ENCODE measurements around the gene MMP14. TPM values are rescaled to one million over a fixed set of nuclear protein-coding genes. Genes with fewer than 3 reads are reported as not detected.

MMP14 gene
- total and polyA plus RNA-seq, 9 of the 15 experiments (the other 6 are each of a cell fraction or from before 2014, with no cell fraction given): 0.36 to 5.8 (median 1.3) TPM; not detected in 2

DNA sequence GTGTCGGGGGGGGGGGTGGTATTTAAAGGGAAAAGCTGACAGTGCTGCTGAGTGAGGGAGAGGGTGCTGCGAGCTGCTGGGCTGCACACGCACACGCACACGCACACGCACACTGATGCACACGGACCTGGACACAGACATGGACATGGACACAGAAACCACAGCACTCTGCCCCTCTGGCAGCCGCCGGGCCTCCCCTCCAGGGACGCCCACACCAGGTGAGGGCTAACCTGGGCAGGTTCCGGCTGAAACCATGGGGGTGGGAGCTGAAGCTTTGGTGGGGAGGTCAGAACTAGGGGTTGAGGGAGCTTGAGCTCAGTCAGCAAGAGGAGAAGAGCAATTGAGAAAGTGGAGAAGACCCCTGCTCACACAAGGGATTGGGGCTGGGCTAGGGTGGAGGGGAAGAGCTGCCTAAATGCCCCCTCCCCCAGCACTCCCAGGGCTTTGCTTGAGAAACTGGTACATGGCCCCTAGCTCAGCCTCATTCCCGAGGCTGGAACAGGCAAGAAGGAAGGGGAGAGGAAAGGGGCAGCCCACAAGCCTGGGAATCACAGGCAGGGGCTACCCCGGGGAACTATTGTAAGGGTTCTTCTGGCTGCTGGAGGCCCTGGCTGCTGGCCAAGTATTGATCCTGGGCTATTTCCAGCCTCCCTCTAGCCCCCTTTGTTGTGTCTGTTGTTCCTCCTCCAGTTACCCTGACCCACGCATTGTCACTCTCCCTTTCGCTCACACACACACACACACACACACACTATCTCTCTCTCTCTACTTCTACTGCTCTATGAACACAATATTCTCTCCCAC, 47.0 kb downstream of the MMP14 start, which contains the start of gene REM2:
TSS of gene REM2 (plus strand) at position 50 of the 804 bp plus-strand sequence. CDS start at position 116, 66 bp downstream.
- ATAC-seq: no peak
- Histone ChIP-seq H3K4me2 (ENCODE audit: insufficient read depth, low read length) (peak within 1 kb of the TSS; percentile 22), H3K9me1 (ENCODE audit: control insufficient read depth, insufficient read depth, low read length) (no peaks in the 10 kb centered on the region), H3K9me3 (replicated peaks; ENCODE audit: control insufficient read depth, insufficient read depth, low read depth, low read length) (no peaks in the 10 kb centered on the region), H2AFZ (ENCODE audit: low read depth, low read length) (peak within 1 kb of the TSS; percentile 46; the same call in 1 of the 2 replicates), H3K4me1 (replicated peaks in 1 of 2; ENCODE audit: control insufficient read depth in 2 of 2, insufficient read depth in 2 of 2, low read length in 2 of 2) (peaks cover 26 to 37% of the 10 kb centered on the region in 2 experiments), H3K79me2 (ENCODE audit: control insufficient read depth, insufficient read depth, low read length) (peaks cover 14% of the 10 kb centered on the region), H3K27me3 (ENCODE audit: control insufficient read depth in 2 of 2, insufficient read depth in 2 of 2, low read length in 2 of 2) (no peaks in the 10 kb centered on the region), H3K36me3 (ENCODE audit: control insufficient read depth, insufficient read depth, low read length) (peaks cover 1% of the 10 kb centered on the region; the same call in 1 of the 3 replicates), H4K20me1 (replicated peaks; ENCODE audit: control insufficient read depth, insufficient read depth, low read length) (peaks cover 3% of the 10 kb centered on the region; the same call in 1 of the 2 replicates), H3K27ac (ENCODE audit: extremely low read depth, low read depth, low read length) (no peak within 1 kb of the TSS; the same call in 2 of the 3 replicates), H3K4me3 (no peak within 1 kb of the TSS), H3K9ac (ENCODE audit: insufficient read depth in 1 of 2, low read depth in 2 of 2, low read length in 2 of 2) (peak within 1 kb of the TSS in 1 of 2 experiments; percentile 76; a peak in 3 of 4 replicates)
- peak in 2 of 4 experiments; percentile 40 to 48 for DNase-seq (ENCODE audit: extremely low read depth in 1 of 4, low spot score in 3 of 4)
- no peak for FAIRE-seq
- TF ChIP-seq HDAC8 (tag; IDR thresholded peaks at IDR 0.05): no peak
- 0 out of 2 replicates have a peak, but pooled peaks have one; percentile 16 for TF ChIP-seq MCM3 (IDR thresholded peaks at IDR 0.05)
- no peak for TF ChIP-seq NFXL1 (CRISPR knock-in tag; IDR thresholded peaks at IDR 0.05)
- 0 out of 2 replicates have a peak, but pooled peaks have one; percentile 17 for TF ChIP-seq ELF4 (CRISPR knock-in tag; IDR thresholded peaks at IDR 0.05)
- TF ChIP-seq, protein P1, sequence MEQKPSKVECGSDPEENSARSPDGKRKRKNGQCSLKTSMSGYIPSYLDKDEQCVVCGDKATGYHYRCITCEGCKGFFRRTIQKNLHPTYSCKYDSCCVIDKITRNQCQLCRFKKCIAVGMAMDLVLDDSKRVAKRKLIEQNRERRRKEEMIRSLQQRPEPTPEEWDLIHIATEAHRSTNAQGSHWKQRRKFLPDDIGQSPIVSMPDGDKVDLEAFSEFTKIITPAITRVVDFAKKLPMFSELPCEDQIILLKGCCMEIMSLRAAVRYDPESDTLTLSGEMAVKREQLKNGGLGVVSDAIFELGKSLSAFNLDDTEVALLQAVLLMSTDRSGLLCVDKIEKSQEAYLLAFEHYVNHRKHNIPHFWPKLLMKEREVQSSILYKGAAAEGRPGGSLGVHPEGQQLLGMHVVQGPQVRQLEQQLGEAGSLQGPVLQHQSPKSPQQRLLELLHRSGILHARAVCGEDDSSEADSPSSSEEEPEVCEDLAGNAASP (IDR thresholded peaks at IDR 0.05): no peak
- TF ChIP-seq, protein P2, sequence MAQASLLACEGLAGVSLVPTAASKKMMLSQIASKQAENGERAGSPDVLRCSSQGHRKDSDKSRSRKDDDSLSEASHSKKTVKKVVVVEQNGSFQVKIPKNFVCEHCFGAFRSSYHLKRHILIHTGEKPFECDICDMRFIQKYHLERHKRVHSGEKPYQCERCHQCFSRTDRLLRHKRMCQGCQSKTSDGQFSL (CRISPR knock-in tag; IDR thresholded peaks at IDR 0.05): peak; percentile 90
- TF ChIP-seq, protein P2 (tag; IDR thresholded peaks at IDR 0.05): no peak; a peak in 1 of 4 replicates
- TF ChIP-seq NFIC (IDR thresholded peaks at IDR 0.05): peak; percentile 92
- 0 out of 2 replicates have a peak, but pooled peaks have one; percentile 12 for TF ChIP-seq EGR1 (conservative IDR thresholded peaks at IDR 0.05)
- TF ChIP-seq ZNF121 (CRISPR knock-in tag; conservative IDR thresholded peaks at IDR 0.05): no peak
- no peak for TF ChIP-seq IFI16 (CRISPR knock-in tag; IDR thresholded peaks at IDR 0.05)
- TF ChIP-seq POLR2G (IDR thresholded peaks at IDR 0.05; ENCODE audit: low read depth, low read length): peak; percentile 60
- TF ChIP-seq ELF2 (CRISPR knock-in tag; IDR thresholded peaks at IDR 0.05): no peak
- TF ChIP-seq RBM39 (optimal IDR thresholded peaks at IDR 0.05; ENCODE audit: low read depth, low read length): peak; percentile 22
- no peak for TF ChIP-seq HDAC1 (IDR thresholded peaks at IDR 0.05)
- TF ChIP-seq, protein P3, sequence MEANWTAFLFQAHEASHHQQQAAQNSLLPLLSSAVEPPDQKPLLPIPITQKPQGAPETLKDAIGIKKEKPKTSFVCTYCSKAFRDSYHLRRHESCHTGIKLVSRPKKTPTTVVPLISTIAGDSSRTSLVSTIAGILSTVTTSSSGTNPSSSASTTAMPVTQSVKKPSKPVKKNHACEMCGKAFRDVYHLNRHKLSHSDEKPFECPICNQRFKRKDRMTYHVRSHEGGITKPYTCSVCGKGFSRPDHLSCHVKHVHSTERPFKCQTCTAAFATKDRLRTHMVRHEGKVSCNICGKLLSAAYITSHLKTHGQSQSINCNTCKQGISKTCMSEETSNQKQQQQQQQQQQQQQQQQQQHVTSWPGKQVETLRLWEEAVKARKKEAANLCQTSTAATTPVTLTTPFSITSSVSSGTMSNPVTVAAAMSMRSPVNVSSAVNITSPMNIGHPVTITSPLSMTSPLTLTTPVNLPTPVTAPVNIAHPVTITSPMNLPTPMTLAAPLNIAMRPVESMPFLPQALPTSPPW (CRISPR knock-in tag; IDR thresholded peaks at IDR 0.05): peak; percentile 14; the same call in 1 of the 2 replicates
- ChIA-PET POLR2A (interaction anchor here (0.5 to 3.8 kb wide), 12 partner anchors 8 to 688 kb away, joined by 3 to 60 read pairs (median 4); partner anchors contain the start of genes LRP10, PRMT5 and RBM23), CTCF (ENCODE audit: low intra/inter-chr PET ratio) (no interaction called here)
- in situ Hi-C loops (cut with MboI) (no loop called here), intact Hi-C loops (cut with micrococcal nuclease) (no loop called here)
- BruUV-seq (replicated peaks): no TSS peak
- 63% methylated on average over 14 of the region's 15 CpGs for WGBS (ENCODE audit: insufficient coverage, low coverage, missing lambda C conversion rate)

Measured in K562 (cell line).